Liver (tissue), 9 donors: ENCODE data around the gene MYOG. TPM values are rescaled to one million over a fixed set of nuclear protein-coding genes. Genes with fewer than 3 reads are reported as not detected.

Experiments used
- DNase-seq: peaks from one replicate; pipeline ENCODE4 v3.0.0-alpha.2; 2017; ENCODE audit warnings: low spot score
- H3K27ac ChIP-seq, 2 donors: one replicate each; pipeline ENCODE4 v1.7.0; 2013; ENCODE audit warnings: inconsistent platforms in 2 of 2, low read length in 2 of 2, control low read depth in 1 of 2, low read depth in 1 of 2, mild to moderate bottlenecking in 1 of 2
- H3K27me3 ChIP-seq, 4 donors: one replicate each; pipeline versions ENCODE4 v1.6.1 to v1.7.0; 2013; ENCODE audit warnings: low read length in 3 of 4, inconsistent platforms in 1 of 4, mild to moderate bottlenecking in 1 of 4, moderate library complexity in 1 of 4; ENCODE audit not compliant: control insufficient read depth in 4 of 4, insufficient read depth in 4 of 4
- H3K36me3 ChIP-seq, 4 donors: one replicate each; pipeline versions ENCODE4 v1.6.1 to v1.7.0; 2013; ENCODE audit warnings: low read length in 3 of 4, mild to moderate bottlenecking in 3 of 4, low read depth in 1 of 4, moderate library complexity in 1 of 4; ENCODE audit not compliant: control insufficient read depth in 4 of 4, insufficient read depth in 3 of 4
- H3K4me1 ChIP-seq, 4 donors: one replicate each; pipeline versions ENCODE4 v1.6.1 to v1.7.0; 2013; ENCODE audit warnings: low read length in 3 of 4, mild to moderate bottlenecking in 3 of 4, moderate library complexity in 1 of 4; ENCODE audit not compliant: control insufficient read depth in 4 of 4, insufficient read depth in 4 of 4
- H3K4me3 ChIP-seq, 3 donors: one replicate each; pipeline versions ENCODE4 v1.6.1 to v1.7.0; 2013; ENCODE audit warnings: low read length in 3 of 3, control low read depth in 1 of 3, low read depth in 1 of 3, mild to moderate bottlenecking in 1 of 3
- H3K9ac ChIP-seq, 2 donors: one replicate each; pipeline ENCODE4 v1.7.0; 2013; ENCODE audit warnings: low read length in 2 of 2, mild to moderate bottlenecking in 2 of 2, moderate library complexity in 2 of 2, control low read depth in 1 of 2, low read depth in 1 of 2
- H3K9me3 ChIP-seq, 4 donors: one replicate each; pipeline versions ENCODE4 v1.6.1 to v1.7.0; 2013; ENCODE audit warnings: low read length in 3 of 4; ENCODE audit not compliant: control insufficient read depth in 4 of 4
- ATF3 ChIP-seq: IDR thresholded peaks from 2 replicates; pipeline ENCODE4 v1.6.1; 2016; ENCODE audit warnings: antibody characterized with exemption
- CTCF ChIP-seq: fragments of 150-350 bp; IDR thresholded peaks from 2 replicates; pipeline ENCODE4 v1.5.1; 2017; ENCODE audit warnings: improper control_type of control experiment, low read depth, low read length; ENCODE audit not compliant: missing input control
- EGR1 ChIP-seq, 2 donors: IDR thresholded peaks; 2 replicates each; pipeline ENCODE4 v1.6.1; 2016 to 2018; ENCODE audit warnings: antibody characterized with exemption in 2 of 2, low read depth in 2 of 2
- FOXA1 ChIP-seq: IDR thresholded peaks from 2 replicates; pipeline ENCODE4 v1.6.1; 2016; ENCODE audit warnings: antibody characterized with exemption
- FOXA2 ChIP-seq: IDR thresholded peaks from 2 replicates; pipeline ENCODE4 v1.6.1; 2016; ENCODE audit warnings: antibody characterized with exemption
- GABPA ChIP-seq, 2 donors: IDR thresholded peaks in 1 of 2; conservative IDR thresholded peaks in 1 of 2; 2 replicates each; pipeline ENCODE4 v1.6.1; 2016; ENCODE audit warnings: antibody characterized with exemption in 2 of 2, mild to moderate bottlenecking in 1 of 2, moderate library complexity in 1 of 2
- HNF4A ChIP-seq, 2 donors: conservative IDR thresholded peaks; 2 replicates each; pipeline ENCODE4 v1.6.1; 2016; ENCODE audit warnings: antibody characterized with exemption in 2 of 2, mild to moderate bottlenecking in 2 of 2
- HNF4G ChIP-seq: IDR thresholded peaks from 2 replicates; pipeline ENCODE4 v1.6.1; 2016; ENCODE audit warnings: antibody characterized with exemption
- JUND ChIP-seq, 2 donors: IDR thresholded peaks; 2 replicates each; pipeline ENCODE4 v1.6.1; 2016; ENCODE audit warnings: antibody characterized with exemption in 2 of 2
- MAX ChIP-seq: IDR thresholded peaks from 2 replicates; pipeline ENCODE4 v1.6.1; 2016; ENCODE audit warnings: antibody characterized with exemption
- NR2F2 ChIP-seq: IDR thresholded peaks from 2 replicates; pipeline ENCODE4 v1.6.1; 2016; ENCODE audit warnings: antibody characterized with exemption
- RAD21 ChIP-seq, 2 donors: IDR thresholded peaks; 2 replicates each; pipeline ENCODE4 v1.6.1; 2016; ENCODE audit warnings: antibody characterized with exemption in 2 of 2, mild to moderate bottlenecking in 2 of 2
- REST ChIP-seq: IDR thresholded peaks from 2 replicates; pipeline ENCODE4 v1.6.1; 2016; ENCODE audit warnings: antibody characterized with exemption, mild to moderate bottlenecking
- SP1 ChIP-seq: IDR thresholded peaks from 2 replicates; pipeline ENCODE4 v1.6.1; 2018; ENCODE audit warnings: antibody characterized with exemption, mild to moderate bottlenecking
- TAF1 ChIP-seq: conservative IDR thresholded peaks from 2 replicates; pipeline ENCODE4 v1.6.1; 2016; ENCODE audit warnings: antibody characterized with exemption, mild to moderate bottlenecking
- YY1 ChIP-seq: IDR thresholded peaks from 2 replicates; pipeline ENCODE4 v1.6.1; 2016; ENCODE audit warnings: antibody characterized with exemption, mild to moderate bottlenecking
- WGBS: extraction: QIAGEN DNeasy Blood & Tissue Kit; methylation state at CpG from one replicate; pipeline ENCODE4 v1.1.7; 2013; 5-methylcytosine and 5-hydroxymethylcytosine counted together
- polyA plus RNA-seq, 2 donors: library from polyadenylated mRNA; stranded (reverse) in 1 of 2; unstranded in 1 of 2; fragments of 200-250 nt in 1 of 2; fragments of >200 nt in 1 of 2; fragmentation: Nextera tagmentation in 1 of 2; extraction: Ambion mirVana in 1 of 2; gene quantifications; one replicate each; pipeline versions ENCODE4 v1.2.1 to v1.2.3, GENCODE V29; 2013 to 2015
- total RNA-seq, 2 donors: library from RNA; depleted of rRNA; stranded (reverse); fragments of >200 nt; gene quantifications; one replicate each; pipeline ENCODE4 v1.2.3, GENCODE V29; 2014
- donor health status: healthy.
- donor health status: healthy.
- donor health status: healthy.
- donor health status: healthy.
- donor health status: healthy.

Gene MYOG
- total and polyA plus RNA-seq, 4 donors: not detected

GRCh38 chr1:203035111-203036000, 50.5 kb downstream of the MYOG start:
- Histone ChIP-seq H3K9me3 (no peaks in the 10 kb centered on the region), H3K9ac (no peak overlapping the region), H3K4me3 (no peak overlapping the region), H3K27me3 (no peaks in the 10 kb centered on the region), H3K4me1 (no peaks in the 10 kb centered on the region), H3K36me3 (no peaks in the 10 kb centered on the region), H3K27ac (no peak overlapping the region)
- TF ChIP-seq JUND (IDR thresholded peaks at IDR 0.05): no peak
- TF ChIP-seq RAD21 (IDR thresholded peaks at IDR 0.05): no peak
- no peak for TF ChIP-seq FOXA1
- DNase-seq: no peak
- 85% methylated on average over 15 of the region's 15 CpGs for WGBS

- WGBS: 86% methylated on average over 10 of the region's 10 CpGs
- Histone ChIP-seq H3K27ac (no peak overlapping the region), H3K36me3 (no peaks in the 10 kb centered on the region), H3K4me3 (no peak overlapping the region), H3K9ac (no peak overlapping the region), H3K4me1 (no peaks in the 10 kb centered on the region), H3K27me3 (no peaks in the 10 kb centered on the region), H3K9me3 (no peaks in the 10 kb centered on the region)
- no peak for TF ChIP-seq YY1
- no peak for TF ChIP-seq FOXA1
- TF ChIP-seq JUND (IDR thresholded peaks at IDR 0.05): no peak
- no peak for TF ChIP-seq MAX
- TF ChIP-seq REST: no peak
- TF ChIP-seq GABPA (IDR thresholded peaks at IDR 0.05 in 1 of 2, conservative IDR thresholded peaks at IDR 0.05 in 1 of 2): no peak
- no peak for TF ChIP-seq FOXA2
- TF ChIP-seq ATF3: no peak
- TF ChIP-seq EGR1 (IDR thresholded peaks at IDR 0.05; ENCODE audit: low read depth in 2 of 2): no peak
- DNase-seq: no peak
Observed at GRCh38 chr1:203034422-203035110, 51.2 kb downstream of the MYOG start.

- DNase-seq: no peak
- TF ChIP-seq HNF4A (conservative IDR thresholded peaks at IDR 0.05) (no peak), SP1 (no peak), YY1 (no peak), REST (no peak), TAF1 (no peak), CTCF (no peak), NR2F2 (no peak), HNF4G (no peak), ATF3 (no peak), FOXA1 (no peak), FOXA2 (no peak)
Observed at GRCh38 chr1:203033917-203034316, 51.9 kb downstream of the MYOG start.

More at GRCh38 chr1:203033917-203034316, 51.9 kb downstream of the MYOG start:
- Histone ChIP-seq H3K27ac (no peak overlapping the region), H3K27me3 (no peaks in the 10 kb centered on the region), H3K9ac (no peak overlapping the region), H3K4me3 (no peak overlapping the region), H3K9me3 (no peaks in the 10 kb centered on the region), H3K36me3 (no peaks in the 10 kb centered on the region), H3K4me1 (no peaks in the 10 kb centered on the region)
- WGBS: 82% methylated on average over 2 of the region's 2 CpGs
